Measurements from ENCODE around the gene MACF1.
A peak's percentile ranks its signal among the peaks of the same experiment; 100 is the strongest.
"Not testable (repeated sequence)": the region's sequence is repeated elsewhere in the genome, so short reads cannot be mapped to it uniquely, and the experiment has no call there.

MACF1 gene

GRCh38 chr1:39178541-39179431 lies 25.7 kb upstream of the MACF1 start:
- no peak for DNase-seq

GRCh38 chr1:39181311-39181710 lies 23.2 kb upstream of the MACF1 start:
- no peak for DNase-seq

GRCh38 chr1:39182804-39183203 lies 21.7 kb upstream of the MACF1 start:
- no peak for DNase-seq

- peak; percentile 89 for DNase-seq
Observed at GRCh38 chr1:39183503-39184353, 20.8 kb upstream of the MACF1 start.

- DNase-seq, result no peak
Observed at GRCh38 chr1:39184354-39184818, 20.1 kb upstream of the MACF1 start.

GRCh38 chr1:39187275-39188046 lies 17.0 kb upstream of the MACF1 start:
- DNase-seq, result no peak

GRCh38 chr1:39189592-39190041 lies 14.9 kb upstream of the MACF1 start:
- no peak for DNase-seq

- DNase-seq, result no peak
Observed at GRCh38 chr1:39190096-39190495, 14.4 kb upstream of the MACF1 start.

- DNase-seq, result no peak
Observed at GRCh38 chr1:39194398-39195051, 10.0 kb upstream of the MACF1 start.

- peak; percentile 72 for DNase-seq
Observed at GRCh38 chr1:39195166-39196111, 9.1 kb upstream of the MACF1 start.

- peak; percentile 83 for DNase-seq
Observed at GRCh38 chr1:39196244-39197215, 8.0 kb upstream of the MACF1 start.

GRCh38 chr1:39199593-39199992 lies 4.9 kb upstream of the MACF1 start:
- no peak for DNase-seq

GRCh38 chr1:39205102-39205780 lies 746 bp downstream of the MACF1 start:
- peak; percentile 66 for DNase-seq

GRCh38 chr1:39205781-39206464 lies 1.4 kb downstream of the MACF1 start:
- DNase-seq, result peak; percentile 44

GRCh38 chr1:39208360-39208759 lies 3.9 kb downstream of the MACF1 start:
- not testable (repeated sequence) for DNase-seq

- DNase-seq, result no peak
Observed at GRCh38 chr1:39210649-39211048, 6.2 kb downstream of the MACF1 start.

- DNase-seq, result no peak
Observed at GRCh38 chr1:39212499-39212898, 8.0 kb downstream of the MACF1 start.

GRCh38 chr1:39213511-39214002 lies 9.1 kb downstream of the MACF1 start:
- no peak for DNase-seq
